Uterus (tissue), 2 donors: ENCODE data around the gene ARL14.

Experiments used
- POLR2A ChIP-seq, 2 donors: fragments of 450-650 bp; IDR thresholded peaks; one replicate each; pipeline ENCODE4 v1.6.1; 2016; ENCODE audit warnings: antibody characterized with exemption in 2 of 2, mild to moderate bottlenecking in 1 of 2, moderate library complexity in 1 of 2
- TF ChIP-seq, protein P1 (sequence below), 4 experiments: fragments of 200-600 bp in 2 of 4; fragments of 450-650 bp in 2 of 4; sonication (generic) in 2 of 4; IDR thresholded peaks; one replicate each; pipeline ENCODE4 v1.5.1; 2016 to 2019; ENCODE audit warnings: antibody characterized with exemption in 4 of 4, mild to moderate bottlenecking in 2 of 4, moderate library complexity in 1 of 4

DNA sequence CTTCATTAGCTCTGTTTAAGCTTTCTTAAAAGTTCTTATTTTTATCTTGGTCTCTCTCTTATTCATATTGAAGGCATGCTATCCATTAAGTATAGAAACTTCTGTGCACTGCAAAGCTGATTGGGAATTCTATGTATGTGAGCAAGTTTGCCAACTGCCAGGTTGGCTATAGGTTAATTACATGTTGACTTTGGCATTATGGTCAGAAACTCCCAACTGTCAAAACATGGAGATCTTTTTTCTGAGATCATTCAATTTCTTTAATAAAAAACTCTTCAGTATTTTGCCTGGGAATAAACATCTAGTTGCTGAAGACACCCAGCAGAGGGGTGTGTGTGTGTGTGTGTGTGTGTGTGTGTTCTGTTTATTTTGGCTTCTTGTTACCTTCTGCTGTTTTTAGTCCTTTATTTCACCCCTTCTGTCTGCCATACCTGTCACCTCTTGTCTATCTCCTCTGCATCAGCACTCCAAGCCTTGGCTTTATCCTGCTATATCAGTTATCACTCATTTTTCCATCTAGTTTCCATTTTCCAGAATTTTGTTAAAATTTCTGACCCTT lies 1.3 kb upstream of the ARL14 start:
- TF ChIP-seq POLR2A (IDR thresholded peaks at IDR 0.05) = no peak
- TF ChIP-seq, protein P1, sequence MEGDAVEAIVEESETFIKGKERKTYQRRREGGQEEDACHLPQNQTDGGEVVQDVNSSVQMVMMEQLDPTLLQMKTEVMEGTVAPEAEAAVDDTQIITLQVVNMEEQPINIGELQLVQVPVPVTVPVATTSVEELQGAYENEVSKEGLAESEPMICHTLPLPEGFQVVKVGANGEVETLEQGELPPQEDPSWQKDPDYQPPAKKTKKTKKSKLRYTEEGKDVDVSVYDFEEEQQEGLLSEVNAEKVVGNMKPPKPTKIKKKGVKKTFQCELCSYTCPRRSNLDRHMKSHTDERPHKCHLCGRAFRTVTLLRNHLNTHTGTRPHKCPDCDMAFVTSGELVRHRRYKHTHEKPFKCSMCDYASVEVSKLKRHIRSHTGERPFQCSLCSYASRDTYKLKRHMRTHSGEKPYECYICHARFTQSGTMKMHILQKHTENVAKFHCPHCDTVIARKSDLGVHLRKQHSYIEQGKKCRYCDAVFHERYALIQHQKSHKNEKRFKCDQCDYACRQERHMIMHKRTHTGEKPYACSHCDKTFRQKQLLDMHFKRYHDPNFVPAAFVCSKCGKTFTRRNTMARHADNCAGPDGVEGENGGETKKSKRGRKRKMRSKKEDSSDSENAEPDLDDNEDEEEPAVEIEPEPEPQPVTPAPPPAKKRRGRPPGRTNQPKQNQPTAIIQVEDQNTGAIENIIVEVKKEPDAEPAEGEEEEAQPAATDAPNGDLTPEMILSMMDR (IDR thresholded peaks at IDR 0.05) = no peak
